Stomach (tissue), 4 donors: ENCODE measurements around the gene ACTL7B.

Experiments used
- POLR2AphosphoS5 ChIP-seq, 3 donors: sonication (generic); formaldehyde crosslinking; IDR thresholded peaks; one replicate each; pipeline ENCODE4 v1.6.1; 2016; ENCODE audit warnings: antibody characterized with exemption in 3 of 3
- TF ChIP-seq, protein P1 (sequence below), 7 experiments: fragments of 450-650 bp in 4 of 7; fragments of 200-600 bp in 3 of 7; sonication (generic) in 3 of 7; IDR thresholded peaks; one replicate each; pipeline ENCODE4 v1.5.1; 2016 to 2019; ENCODE audit warnings: antibody characterized with exemption in 7 of 7, control low read depth in 2 of 7, mild to moderate bottlenecking in 1 of 7

GRCh38 chr9:108854094-108854493, 1.7 kb downstream of the ACTL7B start:
- TF ChIP-seq, protein P1, sequence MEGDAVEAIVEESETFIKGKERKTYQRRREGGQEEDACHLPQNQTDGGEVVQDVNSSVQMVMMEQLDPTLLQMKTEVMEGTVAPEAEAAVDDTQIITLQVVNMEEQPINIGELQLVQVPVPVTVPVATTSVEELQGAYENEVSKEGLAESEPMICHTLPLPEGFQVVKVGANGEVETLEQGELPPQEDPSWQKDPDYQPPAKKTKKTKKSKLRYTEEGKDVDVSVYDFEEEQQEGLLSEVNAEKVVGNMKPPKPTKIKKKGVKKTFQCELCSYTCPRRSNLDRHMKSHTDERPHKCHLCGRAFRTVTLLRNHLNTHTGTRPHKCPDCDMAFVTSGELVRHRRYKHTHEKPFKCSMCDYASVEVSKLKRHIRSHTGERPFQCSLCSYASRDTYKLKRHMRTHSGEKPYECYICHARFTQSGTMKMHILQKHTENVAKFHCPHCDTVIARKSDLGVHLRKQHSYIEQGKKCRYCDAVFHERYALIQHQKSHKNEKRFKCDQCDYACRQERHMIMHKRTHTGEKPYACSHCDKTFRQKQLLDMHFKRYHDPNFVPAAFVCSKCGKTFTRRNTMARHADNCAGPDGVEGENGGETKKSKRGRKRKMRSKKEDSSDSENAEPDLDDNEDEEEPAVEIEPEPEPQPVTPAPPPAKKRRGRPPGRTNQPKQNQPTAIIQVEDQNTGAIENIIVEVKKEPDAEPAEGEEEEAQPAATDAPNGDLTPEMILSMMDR (IDR thresholded peaks at IDR 0.05), result no peak
- no peak for TF ChIP-seq POLR2AphosphoS5 (IDR thresholded peaks at IDR 0.05)
